Activated CD8-positive, alpha-beta memory T cell treated with anti-CD3 and anti-CD28 coated beads, Interleukin-2, amount 10 ng/mL, durations not matched to agents 7 days and 5 days (primary cell): Measurements from ENCODE around the gene GEN1. TPM values are rescaled to one million over a fixed set of nuclear protein-coding genes. Genes with fewer than 3 reads are reported as not detected.

Source experiments
- ATAC-seq: fragments of 150-1000 bp; cut with Tn5 transposase; one replicate; pipeline ENCODE4 v1.10.0; 2021; ENCODE audit warnings: moderate library complexity
- CTCF ChIA-PET: fragments of 350-600 bp; sonication (Branson Sonifier 250); formaldehyde crosslinking; loops from one replicate; lab custom pipeline; 2021; ENCODE audit warnings: antibody characterized with exemption; lab: Charles Lee
- DNase-seq: peaks from one replicate; pipeline ENCODE4 v3.0.0-alpha.2; 2020
- H3K27ac Mint-ChIP-seq: one replicate; pipeline ENCODE4 v1.8.0; 2021; ENCODE audit warnings: mild to moderate bottlenecking, mixed read lengths
- H3K27me3 Mint-ChIP-seq: one replicate; pipeline ENCODE4 v1.8.0; 2021; ENCODE audit warnings: mixed read lengths
- H3K36me3 Mint-ChIP-seq: one replicate; pipeline ENCODE4 v1.8.0; 2021; ENCODE audit warnings: mild to moderate bottlenecking, mixed read lengths
- H3K4me1 Mint-ChIP-seq: one replicate; pipeline ENCODE4 v1.8.0; 2021; ENCODE audit warnings: mixed read lengths
- H3K4me3 Mint-ChIP-seq: one replicate; pipeline ENCODE4 v1.8.0; 2021; ENCODE audit warnings: mild to moderate bottlenecking, moderate library complexity, mixed read lengths
- H3K9me3 Mint-ChIP-seq: one replicate; pipeline ENCODE4 v1.8.0; 2022; ENCODE audit warnings: low read depth, mixed read lengths
- total RNA-seq, 2 experiments: library from RNA; stranded (reverse); gene quantifications; one replicate each; pipeline ENCODE4 v1.2.3, GENCODE V29; 2021

GEN1 gene
- total RNA-seq, 2 experiments from 2014 or later, result 40.0 to 48.7 TPM

GRCh38 chr2:17735864-17736263 is 18.1 kb upstream of the GEN1 start:
- H3K4me1 Mint-ChIP-seq, result no peaks in the 10 kb centered on the region
- H3K36me3 Mint-ChIP-seq, result peaks cover 48% of the 10 kb centered on the region
- no peaks in the 10 kb centered on the region for H3K9me3 Mint-ChIP-seq
- H3K4me3 Mint-ChIP-seq, result no peak overlapping the region
- ATAC-seq, result no peak
- CTCF ChIA-PET, result interaction anchor here (1.0 kb wide), 1 partner anchor 65 kb away, joined by 3 read pairs; no protein-coding TSS in a partner anchor
- H3K27ac Mint-ChIP-seq, result no peak overlapping the region
- no peaks in the 10 kb centered on the region for H3K27me3 Mint-ChIP-seq
- no peak for DNase-seq

DNA sequence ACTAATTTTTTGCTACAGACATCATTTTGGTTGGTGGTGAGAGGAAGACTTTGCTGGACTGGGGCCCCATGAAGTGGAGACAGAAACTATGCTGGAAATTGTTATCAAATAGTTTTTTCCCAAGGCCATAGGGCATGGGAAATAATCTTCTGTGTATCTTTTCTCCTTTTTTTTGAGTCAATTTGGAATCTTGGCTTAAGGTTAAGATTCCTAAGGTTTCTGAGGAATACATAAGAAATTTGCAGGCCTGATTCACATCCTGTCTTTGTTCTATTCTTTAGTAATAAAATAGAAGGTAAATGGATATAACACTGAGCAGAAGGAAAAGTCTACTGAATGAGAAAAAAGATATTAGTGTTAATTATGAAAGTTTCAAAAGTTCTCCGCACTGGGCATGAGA is 16.9 kb upstream of the GEN1 start:
- Mint-ChIP-seq H3K27me3 (no peaks in the 10 kb centered on the region), H3K4me3 (no peak overlapping the region), H3K36me3 (peaks cover 41% of the 10 kb centered on the region), H3K4me1 (no peaks in the 10 kb centered on the region), H3K9me3 (no peaks in the 10 kb centered on the region), H3K27ac (no peak overlapping the region)
- DNase-seq (no peak), ATAC-seq (no peak)
- CTCF ChIA-PET, result no interaction called here

DNA sequence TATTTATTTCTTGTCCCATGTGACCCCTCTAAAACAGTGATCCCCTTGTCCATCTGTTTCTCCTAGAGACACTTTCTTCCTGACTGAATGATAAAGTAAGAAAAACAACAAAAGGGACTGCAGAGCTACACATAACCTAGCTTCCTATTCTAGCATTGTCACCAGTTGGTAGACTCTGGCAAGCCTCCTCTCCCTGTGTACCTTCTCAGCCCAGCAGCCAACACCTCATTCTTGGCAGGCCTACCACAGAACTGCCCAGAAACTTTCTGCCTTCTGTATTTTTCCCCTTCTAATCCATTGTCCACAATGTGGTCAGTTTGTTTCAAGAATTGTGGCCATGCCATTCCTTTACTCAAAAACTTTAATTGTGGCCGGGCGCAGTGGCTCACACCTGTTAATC is 13.7 kb upstream of the GEN1 start:
- no peak overlapping the region for H3K4me3 Mint-ChIP-seq
- no peaks in the 10 kb centered on the region for H3K9me3 Mint-ChIP-seq
- DNase-seq (no peak), ATAC-seq (no peak)
- no peaks in the 10 kb centered on the region for H3K4me1 Mint-ChIP-seq
- no peak overlapping the region for H3K27ac Mint-ChIP-seq
- CTCF ChIA-PET, result no interaction called here
- H3K36me3 Mint-ChIP-seq, result peaks cover 52% of the 10 kb centered on the region
- no peaks in the 10 kb centered on the region for H3K27me3 Mint-ChIP-seq

- Mint-ChIP-seq H3K27ac (no peak overlapping the region), H3K27me3 (no peaks in the 10 kb centered on the region), H3K36me3 (peaks cover 27% of the 10 kb centered on the region), H3K4me3 (no peak overlapping the region), H3K9me3 (no peaks in the 10 kb centered on the region), H3K4me1 (peaks cover 29% of the 10 kb centered on the region)
- no peak for DNase-seq
- no peak for ATAC-seq
- CTCF ChIA-PET, result no interaction called here
Observed at GRCh38 chr2:17747684-17748452, 6.1 kb upstream of the GEN1 start.

GRCh38 chr2:17748745-17749144 is 5.2 kb upstream of the GEN1 start:
- H3K36me3 Mint-ChIP-seq, result peaks cover 23% of the 10 kb centered on the region
- no peaks in the 10 kb centered on the region for H3K27me3 Mint-ChIP-seq
- no peak for ATAC-seq
- no peak overlapping the region for H3K4me3 Mint-ChIP-seq
- H3K27ac Mint-ChIP-seq, result no peak overlapping the region
- no peak for DNase-seq
- H3K9me3 Mint-ChIP-seq, result no peaks in the 10 kb centered on the region
- H3K4me1 Mint-ChIP-seq, result peaks cover 31% of the 10 kb centered on the region
- CTCF ChIA-PET, result no interaction called here

DNA sequence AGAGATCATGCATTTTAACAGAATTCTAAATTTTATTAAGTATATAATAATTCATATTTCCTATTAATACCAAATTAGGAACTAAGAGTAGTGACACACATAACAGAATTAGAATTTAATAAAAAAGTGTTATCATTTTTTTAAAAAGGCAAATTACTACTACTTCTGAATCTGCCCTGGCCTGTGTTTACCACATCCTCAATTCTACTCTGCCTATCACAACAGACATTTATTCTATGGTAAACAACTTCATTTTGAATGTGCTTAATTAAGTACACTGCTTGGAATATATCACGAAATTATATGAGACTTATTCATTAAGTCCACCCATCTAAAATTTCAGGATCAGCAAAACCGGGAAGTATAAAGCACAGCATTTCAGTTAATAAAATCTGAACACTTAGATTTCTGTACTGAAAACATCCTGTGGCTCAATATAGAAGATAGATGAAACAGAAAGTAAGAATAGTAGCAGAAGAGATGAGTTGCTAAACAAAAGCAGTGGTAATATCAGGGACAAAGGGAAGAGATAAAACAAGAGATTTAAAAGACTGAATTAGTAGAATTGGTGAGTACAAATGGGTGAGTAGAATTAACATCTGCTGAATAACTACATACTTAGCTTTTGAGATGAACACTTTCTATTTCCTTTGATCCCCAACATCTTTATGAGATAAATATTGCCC is 4.0 kb upstream of the GEN1 start:
- Mint-ChIP-seq H3K27ac (peak overlapping the region; percentile 80), H3K4me1 (peaks cover 31% of the 10 kb centered on the region), H3K36me3 (peaks cover 19% of the 10 kb centered on the region), H3K9me3 (no peaks in the 10 kb centered on the region), H3K27me3 (no peaks in the 10 kb centered on the region), H3K4me3 (peak overlapping the region; percentile 46)
- ATAC-seq (no peak), DNase-seq (no peak)
- CTCF ChIA-PET, result no interaction called here

DNA sequence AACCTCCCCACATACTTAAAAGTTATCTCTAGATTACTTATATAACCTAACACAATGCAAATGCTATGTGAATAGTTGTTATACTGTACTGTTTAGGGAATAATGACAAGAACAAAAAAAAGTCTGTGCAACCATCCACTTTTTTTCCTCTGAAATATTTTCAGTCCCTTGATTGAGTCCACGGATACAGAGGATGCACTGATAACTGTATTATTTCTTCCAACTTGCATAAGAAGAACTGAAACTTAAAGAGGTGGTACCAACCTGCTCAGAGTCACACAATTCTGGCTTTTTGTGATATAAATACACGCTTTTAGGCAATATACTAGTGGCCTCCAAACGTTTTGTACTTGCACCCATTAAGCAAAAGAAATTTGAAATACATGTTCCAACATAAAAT is 1.7 kb upstream of the GEN1 start:
- Mint-ChIP-seq H3K27ac (peak overlapping the region; percentile 95), H3K36me3 (peaks cover 18% of the 10 kb centered on the region), H3K4me3 (peak overlapping the region; percentile 90), H3K9me3 (no peaks in the 10 kb centered on the region), H3K4me1 (peaks cover 42% of the 10 kb centered on the region), H3K27me3 (no peaks in the 10 kb centered on the region)
- ATAC-seq (no peak), DNase-seq (no peak)
- CTCF ChIA-PET, result no interaction called here

DNA sequence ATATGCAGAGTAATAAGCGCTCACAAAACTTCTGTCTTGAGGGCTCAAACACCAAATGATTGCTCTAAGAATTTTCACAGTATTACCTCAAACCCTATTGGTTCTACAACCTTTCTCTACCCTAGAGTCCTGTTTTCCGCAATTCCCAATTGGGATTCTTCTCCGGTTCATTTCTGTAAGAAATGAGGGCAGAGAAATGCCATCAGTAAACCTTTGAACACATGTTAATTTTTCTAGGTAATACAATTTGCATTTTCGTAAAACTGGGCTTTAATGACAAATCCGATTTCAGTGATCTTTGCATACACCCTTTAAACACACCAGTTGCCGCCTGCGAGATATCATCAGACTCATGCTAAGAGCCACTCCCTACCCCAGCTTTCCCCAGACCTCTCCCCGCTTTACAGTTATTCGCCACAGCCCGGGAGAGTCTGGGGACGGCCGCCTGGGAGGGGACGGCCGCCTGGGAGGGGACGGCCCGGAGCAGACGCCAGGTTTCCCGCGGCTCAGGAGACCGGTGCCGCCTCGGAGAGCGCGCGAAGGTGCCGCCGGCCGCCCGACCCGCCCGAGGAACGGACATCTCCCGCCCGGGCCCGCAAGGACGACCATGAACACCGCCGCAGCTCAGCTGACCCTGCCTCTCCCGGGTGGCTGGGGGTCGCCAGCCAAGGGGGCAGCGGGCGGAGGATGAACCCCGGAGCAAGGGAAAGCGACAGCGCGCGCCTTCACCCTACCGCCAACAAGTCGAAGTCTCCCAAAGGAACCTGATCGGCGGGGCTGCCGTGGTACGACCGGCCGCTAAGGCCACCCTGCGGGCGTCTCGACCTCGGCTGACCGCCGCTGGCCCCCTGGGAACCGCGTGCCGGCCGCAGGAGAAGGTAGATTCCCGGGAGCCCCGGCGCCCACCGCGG is 791 bp upstream of the GEN1 start:
- no peaks in the 10 kb centered on the region for H3K27me3 Mint-ChIP-seq
- ATAC-seq (peak; percentile 58), DNase-seq (peak; percentile 58)
- peak overlapping the region; percentile 90 for H3K4me3 Mint-ChIP-seq
- peaks cover 45% of the 10 kb centered on the region for H3K4me1 Mint-ChIP-seq
- H3K36me3 Mint-ChIP-seq, result peaks cover 18% of the 10 kb centered on the region
- no peaks in the 10 kb centered on the region for H3K9me3 Mint-ChIP-seq
- CTCF ChIA-PET, result interaction anchor here (1.0 to 1.6 kb wide), 3 partner anchors 33 to 107 kb away, joined by 3 to 4 read pairs (median 3); no protein-coding TSS in a partner anchor
- peak overlapping the region; percentile 95 for H3K27ac Mint-ChIP-seq

- no peak for ATAC-seq
- DNase-seq, result no peak
- CTCF ChIA-PET, result interaction anchor here (1.2 kb wide), 1 partner anchor 84 kb away, joined by 3 read pairs; no protein-coding TSS in a partner anchor
- Mint-ChIP-seq H3K27me3 (no peaks in the 10 kb centered on the region), H3K27ac (peak overlapping the region; percentile 95), H3K4me3 (peak overlapping the region; percentile 90), H3K36me3 (peaks cover 14% of the 10 kb centered on the region), H3K4me1 (peaks cover 45% of the 10 kb centered on the region), H3K9me3 (no peaks in the 10 kb centered on the region)
Observed at GRCh38 chr2:17754773-17755425, 961 bp downstream of the GEN1 start.

DNA sequence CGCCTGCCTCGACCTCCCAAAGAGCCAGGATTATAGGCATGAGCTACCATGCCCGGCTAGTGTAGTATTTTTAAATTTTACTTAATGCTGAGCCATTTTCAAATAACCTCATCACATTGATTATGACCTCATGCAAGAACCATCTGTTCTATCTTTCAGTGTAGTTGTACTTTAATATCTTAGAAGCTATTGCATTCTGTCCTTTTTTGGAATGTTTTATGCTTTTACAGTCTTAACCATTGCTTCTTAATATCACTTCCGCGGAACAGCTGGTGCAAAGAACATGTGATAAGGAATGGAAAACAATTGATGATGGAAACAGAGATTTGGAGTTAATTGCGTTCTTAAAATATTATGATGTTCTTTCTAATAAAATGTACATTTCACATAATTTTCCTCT is 2.7 kb downstream of the GEN1 start:
- Mint-ChIP-seq H3K9me3 (no peaks in the 10 kb centered on the region), H3K27ac (no peak overlapping the region), H3K4me3 (no peak overlapping the region), H3K27me3 (no peaks in the 10 kb centered on the region), H3K36me3 (peaks cover 18% of the 10 kb centered on the region), H3K4me1 (peaks cover 38% of the 10 kb centered on the region)
- no peak for ATAC-seq
- DNase-seq, result no peak
- CTCF ChIA-PET, result interaction anchor here (1.2 kb wide), 1 partner anchor 85 kb away, joined by 4 read pairs; no protein-coding TSS in a partner anchor

DNA sequence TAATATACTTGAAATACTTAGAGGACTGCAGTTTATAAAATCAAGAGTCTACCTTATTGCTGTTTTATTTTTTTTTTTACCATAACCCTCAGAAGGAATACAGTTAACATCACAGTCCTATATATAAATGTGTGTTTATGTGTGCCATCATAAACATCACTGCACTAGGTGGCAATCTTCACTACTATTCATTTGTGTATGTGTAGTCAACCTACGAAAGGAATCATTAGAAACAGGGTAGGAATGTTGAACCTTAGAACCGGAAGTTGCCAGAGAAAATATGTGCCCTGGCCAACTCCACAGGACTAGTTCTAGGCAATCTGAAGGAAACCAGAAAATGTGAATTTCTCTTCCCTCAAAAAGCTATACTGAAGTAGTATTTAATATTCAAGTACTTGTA is 3.4 kb downstream of the GEN1 start:
- CTCF ChIA-PET, result interaction anchor here (1.2 kb wide), 1 partner anchor 86 kb away, joined by 4 read pairs; no protein-coding TSS in a partner anchor
- ATAC-seq, result no peak
- Mint-ChIP-seq H3K27me3 (no peaks in the 10 kb centered on the region), H3K4me3 (no peak overlapping the region), H3K4me1 (peaks cover 32% of the 10 kb centered on the region), H3K27ac (no peak overlapping the region), H3K36me3 (peaks cover 17% of the 10 kb centered on the region), H3K9me3 (no peaks in the 10 kb centered on the region)
- DNase-seq, result no peak

GRCh38 chr2:17758118-17758517 is 4.2 kb downstream of the GEN1 start:
- H3K36me3 Mint-ChIP-seq, result peaks cover 21% of the 10 kb centered on the region
- DNase-seq, result no peak
- no peak for ATAC-seq
- H3K4me3 Mint-ChIP-seq, result no peak overlapping the region
- no peaks in the 10 kb centered on the region for H3K9me3 Mint-ChIP-seq
- peaks cover 25% of the 10 kb centered on the region for H3K4me1 Mint-ChIP-seq
- no peak overlapping the region for H3K27ac Mint-ChIP-seq
- no peaks in the 10 kb centered on the region for H3K27me3 Mint-ChIP-seq
- CTCF ChIA-PET, result no interaction called here

- no peak overlapping the region for H3K4me3 Mint-ChIP-seq
- H3K36me3 Mint-ChIP-seq, result peaks cover 29% of the 10 kb centered on the region
- no peak for ATAC-seq
- peaks cover 25% of the 10 kb centered on the region for H3K4me1 Mint-ChIP-seq
- DNase-seq, result no peak
- no peaks in the 10 kb centered on the region for H3K27me3 Mint-ChIP-seq
- no peaks in the 10 kb centered on the region for H3K9me3 Mint-ChIP-seq
- no peak overlapping the region for H3K27ac Mint-ChIP-seq
- CTCF ChIA-PET, result no interaction called here
Observed at GRCh38 chr2:17759805-17760204, 5.9 kb downstream of the GEN1 start.
